CD4-positive, alpha-beta T cell treated with Interleukin-1 beta for 1 hour (primary cell): ENCODE measurements around the gene C8A.

ENCODE experiments used
- DNase-seq, 2 donors: peaks; one replicate each; pipeline ENCODE4 v3.0.0-alpha.2; 2020 to 2022

C8A gene

DNA sequence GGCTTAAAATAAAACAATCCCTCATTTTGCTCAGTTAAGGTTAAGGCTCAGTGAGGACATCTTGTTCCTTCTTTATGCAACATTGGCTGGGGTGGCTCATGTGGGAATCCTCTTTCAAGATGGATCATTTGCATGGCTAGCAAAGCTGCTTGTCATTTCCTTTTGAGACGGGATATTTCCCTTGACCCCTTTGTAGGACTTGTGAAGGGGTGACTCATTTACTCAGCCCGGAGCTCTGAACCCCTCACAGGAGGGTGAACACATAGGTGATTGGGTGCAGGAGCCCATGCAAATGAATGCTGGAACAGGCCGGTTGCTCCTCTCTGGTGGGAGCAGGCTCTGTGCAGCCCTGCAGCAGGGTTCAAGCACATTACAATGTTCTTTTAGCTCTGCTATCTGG is 15.8 kb upstream of the C8A start:
- DNase-seq, result no peak

DNA sequence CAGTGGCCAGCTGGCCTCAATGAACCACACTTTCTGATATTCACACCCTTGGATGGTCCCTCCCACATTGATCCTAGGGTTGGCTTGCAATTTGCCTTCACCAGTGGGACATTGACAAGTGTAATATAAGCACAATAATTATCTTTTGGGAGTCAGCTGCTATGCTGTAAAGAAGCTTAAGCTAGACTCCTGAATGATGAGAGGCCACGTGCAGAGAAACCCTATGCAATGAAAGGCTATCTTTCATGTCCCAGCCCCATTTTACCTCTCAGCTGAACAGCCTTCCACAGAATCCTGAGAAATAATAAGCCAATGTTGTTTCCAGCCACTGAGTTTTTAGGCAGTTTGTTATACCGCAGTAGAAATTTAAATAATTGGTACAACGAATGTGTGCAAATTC is 11.1 kb upstream of the C8A start:
- DNase-seq, result no peak

DNA sequence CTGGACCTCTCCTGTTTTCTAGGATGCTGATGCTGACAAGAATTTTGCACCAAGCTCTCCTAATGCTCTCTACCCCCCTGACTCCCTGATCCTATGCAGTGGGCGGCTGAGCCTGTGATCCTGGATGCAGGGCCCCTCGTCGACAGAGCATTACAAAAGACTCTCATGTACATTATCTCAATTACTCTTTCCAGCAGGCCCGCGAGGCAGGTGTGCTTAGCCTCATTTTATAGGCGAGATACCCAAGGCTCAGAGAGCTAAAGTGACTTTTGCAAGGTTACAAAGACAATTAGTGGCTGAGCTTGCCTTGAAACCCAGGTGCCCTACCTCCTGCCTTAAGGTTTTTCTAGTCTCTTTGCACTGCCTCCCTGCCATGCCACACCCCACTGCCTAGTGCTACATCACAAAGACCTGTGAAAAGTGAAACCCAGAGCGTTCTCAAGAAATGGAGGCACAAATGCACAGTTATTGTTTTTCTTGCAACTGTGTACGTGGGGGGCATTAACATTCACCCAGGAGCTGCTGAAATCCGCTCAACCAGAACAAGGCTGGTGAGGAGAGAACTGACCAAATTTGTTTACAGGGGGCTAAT is 10.0 kb upstream of the C8A start:
- no peak for DNase-seq

DNA sequence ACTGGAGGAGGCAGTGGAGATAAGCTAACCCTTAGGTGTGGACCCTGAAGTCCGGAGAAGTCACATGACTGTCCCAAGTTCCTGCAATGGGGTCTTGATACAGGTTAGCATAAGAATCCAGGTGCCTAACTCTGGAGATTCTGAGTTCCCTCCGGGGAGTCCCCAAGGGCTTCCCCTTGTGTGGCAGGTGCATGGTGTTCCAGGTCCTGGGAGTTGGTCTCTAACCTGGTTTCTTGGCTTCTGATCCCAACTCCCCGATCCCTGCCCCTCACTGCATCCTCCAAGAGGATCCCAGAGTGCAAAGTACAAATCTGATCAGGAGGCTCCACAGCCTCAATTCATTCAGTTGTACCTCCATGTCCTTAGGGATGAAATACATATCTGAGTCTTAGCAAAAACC is 9.3 kb upstream of the C8A start:
- no peak for DNase-seq

DNA sequence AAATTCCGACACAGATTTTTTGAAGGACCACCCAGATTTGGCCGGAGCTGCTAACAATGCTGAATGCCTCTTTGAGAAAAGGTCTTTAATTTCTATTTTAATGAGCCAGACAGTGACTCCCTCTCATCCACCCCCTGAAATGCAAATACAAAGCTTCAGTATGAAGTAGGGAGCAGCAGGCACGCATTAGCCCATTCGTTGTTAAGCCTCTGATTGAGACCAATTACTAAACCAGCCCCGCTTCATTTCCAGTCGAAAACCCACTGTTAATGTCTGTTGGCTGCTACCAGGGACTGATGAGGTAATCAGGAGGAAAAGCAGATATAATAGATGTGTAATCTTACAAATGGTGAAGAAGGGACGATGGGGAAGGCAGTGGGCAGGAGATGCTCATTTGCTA is 4.8 kb upstream of the C8A start:
- DNase-seq, result no peak

DNA sequence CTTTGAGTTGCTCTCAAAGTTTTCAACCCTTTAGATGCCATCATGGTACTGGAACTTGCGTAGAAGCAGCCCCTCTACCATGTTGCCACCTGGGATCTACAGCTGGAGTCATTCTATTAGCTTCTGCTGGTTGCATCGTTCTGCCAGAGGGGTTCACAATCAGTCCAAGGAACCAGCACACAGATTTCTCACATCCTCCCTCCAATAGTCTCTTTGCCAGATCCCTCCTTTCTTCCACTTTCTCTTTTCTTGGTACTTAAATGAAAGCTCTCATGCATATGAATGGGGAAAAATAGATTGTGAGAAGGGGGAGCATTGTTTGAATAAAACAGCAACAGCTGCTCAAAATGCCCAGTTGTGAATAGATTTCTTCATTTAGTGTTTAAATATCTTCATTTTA is 4.2 kb upstream of the C8A start:
- no peak for DNase-seq

DNA sequence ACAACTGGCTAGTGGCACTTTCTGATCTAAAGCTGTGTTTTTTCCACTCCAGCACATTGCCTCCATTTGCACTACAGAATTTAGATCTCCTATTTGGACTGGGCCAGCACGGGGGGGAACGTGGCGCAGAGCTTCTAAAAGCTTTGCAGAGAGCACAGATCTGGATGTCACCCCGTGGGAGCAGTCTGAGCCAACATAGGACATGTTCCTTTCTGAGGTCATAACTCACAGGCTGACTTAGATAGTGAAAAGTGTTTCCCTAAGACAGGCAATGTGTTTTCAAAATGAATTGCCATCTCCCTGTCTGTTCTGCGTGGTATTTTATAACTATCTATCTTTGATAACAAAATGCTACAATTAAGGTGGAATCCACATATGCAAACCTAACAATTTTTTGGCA is 3.7 kb upstream of the C8A start:
- no peak for DNase-seq

DNA sequence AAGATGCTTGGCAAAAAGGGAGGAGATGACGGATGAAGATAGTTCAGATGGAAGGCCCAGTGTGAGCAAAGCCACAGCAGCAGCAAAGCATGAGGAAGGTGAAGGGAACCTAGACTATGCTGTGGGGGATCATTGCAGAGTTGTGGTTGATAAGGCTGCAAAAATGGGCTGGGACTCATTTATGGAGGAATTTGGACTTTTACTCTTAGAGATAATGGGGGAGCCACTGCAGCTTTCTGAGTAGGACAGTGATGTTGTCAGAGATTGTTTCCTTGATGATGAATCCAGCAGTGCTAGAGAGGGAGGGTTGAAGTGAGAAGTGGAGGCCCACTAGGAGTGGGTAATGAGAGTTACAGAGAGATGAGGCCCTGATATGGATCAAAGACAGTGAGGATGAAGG is 2.1 kb upstream of the C8A start:
- DNase-seq, result no peak

DNA sequence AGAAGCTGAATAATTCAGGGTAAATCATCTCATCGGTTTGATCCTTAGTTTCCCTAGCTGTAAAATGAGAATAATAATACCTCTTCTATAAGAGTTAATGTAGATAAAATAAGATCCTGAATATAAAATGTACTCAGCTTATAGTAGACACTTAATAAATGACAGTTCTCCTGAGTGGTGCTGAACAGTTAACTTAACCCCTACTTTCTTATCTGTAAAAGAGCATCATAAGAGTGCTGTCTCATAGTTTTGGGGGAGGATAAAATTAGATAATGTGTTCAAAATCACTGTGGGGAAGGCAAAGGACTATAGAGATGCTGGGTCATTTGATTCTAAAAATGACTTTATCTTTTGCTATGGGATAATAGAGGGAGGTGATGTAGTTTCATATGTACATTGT is 593 bp downstream of the C8A start:
- DNase-seq, result no peak

DNA sequence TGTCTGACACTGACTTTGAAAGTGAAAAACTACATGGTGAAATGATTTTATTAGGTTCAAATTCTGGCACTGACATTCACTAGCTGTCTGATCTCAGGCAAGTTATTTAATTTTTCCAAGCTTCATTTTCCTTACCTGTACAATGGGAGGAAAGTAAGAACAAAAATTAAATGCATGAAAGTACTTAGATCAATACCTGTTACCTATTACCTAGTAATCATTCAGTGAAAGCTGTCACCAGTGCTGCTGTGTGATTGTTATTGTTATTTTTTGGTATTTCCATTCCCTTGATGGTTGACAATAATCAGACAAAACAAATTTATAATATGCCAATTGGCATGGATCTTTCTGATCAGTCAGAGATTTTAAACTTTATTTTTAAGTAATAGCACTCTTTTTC is 1.6 kb downstream of the C8A start:
- no peak for DNase-seq

DNA sequence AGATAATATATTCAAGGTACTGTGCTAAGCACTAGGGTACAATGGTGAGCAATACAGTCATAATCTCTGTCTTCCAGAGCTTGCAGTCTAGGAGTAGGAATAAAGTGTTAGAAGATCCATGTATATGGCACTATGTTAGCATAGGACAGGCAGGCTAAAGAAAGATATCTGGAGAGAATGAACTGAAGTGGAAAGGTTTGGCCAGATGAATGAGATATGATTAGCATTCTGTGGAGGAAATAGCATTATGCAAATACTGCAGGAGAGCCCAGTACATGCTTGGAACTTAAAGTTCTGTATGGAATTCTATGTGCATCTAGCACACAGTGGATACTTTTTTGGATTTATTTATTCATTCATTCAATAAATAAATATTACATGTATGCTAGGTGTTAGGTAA is 4.7 kb downstream of the C8A start:
- no peak for DNase-seq

DNA sequence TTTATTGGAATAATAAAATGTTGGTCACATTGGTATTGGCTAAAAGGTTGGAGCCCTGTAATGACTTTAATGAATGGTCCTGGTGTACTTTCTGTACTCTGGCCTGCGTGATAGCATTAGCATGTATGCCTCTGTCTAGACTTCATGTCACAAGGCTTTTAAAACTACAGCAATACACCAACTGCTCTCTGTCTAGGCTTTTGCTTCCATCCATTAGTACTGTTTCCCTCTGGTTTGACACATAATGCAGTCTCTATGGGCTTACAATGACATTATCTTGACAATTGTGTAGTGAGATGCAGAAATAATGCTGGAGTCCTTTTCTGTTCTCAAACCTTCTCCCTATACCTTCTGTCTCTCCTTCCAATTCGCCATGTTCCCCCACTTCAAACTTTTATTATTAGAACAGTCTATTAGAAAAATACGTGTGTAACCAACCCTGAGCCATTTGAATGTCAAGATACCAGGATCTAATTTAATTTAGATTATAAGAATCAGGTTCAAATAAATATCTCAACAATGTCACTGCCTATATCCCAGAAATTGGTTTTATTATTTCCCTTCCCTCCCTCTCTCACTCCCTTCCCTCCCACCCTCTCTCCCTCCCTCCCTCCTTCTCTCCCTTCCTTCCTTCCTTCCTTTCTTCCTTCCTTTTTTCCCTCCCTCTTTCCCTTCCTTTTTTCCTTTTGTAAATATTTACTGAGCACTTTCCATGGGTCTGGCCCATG is 8.8 kb downstream of the C8A start:
- no peak for DNase-seq

DNA sequence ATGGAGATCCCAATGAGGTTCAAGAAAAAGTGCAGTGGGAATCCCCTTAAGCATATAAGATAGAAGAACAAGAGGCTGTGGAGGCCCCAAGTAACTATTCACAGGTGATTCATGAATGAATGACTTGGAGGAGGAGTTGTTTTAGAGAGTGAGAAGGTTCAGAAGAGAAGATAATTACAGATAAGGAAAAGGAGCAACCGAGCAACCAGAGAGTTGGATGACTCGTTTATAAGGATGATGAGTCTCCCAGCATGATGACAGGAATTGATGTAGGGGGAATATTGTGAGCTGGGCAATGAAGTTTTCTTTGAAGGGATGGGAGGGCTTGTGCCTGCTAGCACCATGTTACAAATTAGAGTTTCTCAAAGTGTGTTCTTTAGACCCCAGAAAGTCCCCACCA is 9.8 kb downstream of the C8A start:
- DNase-seq, result no peak

DNA sequence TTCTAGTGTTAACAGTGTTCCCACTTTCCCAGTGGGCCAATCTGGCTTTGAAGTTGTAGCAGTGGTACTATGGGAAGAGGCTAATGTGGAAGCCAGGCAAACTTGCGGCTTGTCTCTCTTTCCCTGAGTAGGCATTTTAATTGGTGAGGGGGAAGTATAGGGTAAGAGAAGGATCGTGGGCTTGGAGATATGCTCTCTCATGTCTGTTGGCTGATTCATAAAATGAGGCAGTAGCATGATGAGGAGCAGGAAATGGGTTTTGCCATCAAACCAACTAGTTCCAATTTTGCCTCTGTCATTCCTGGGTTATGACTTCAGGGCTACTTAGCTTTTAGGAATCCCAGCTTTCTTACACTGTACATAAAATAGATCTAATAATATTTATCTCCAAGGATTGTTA is 12.1 kb downstream of the C8A start:
- DNase-seq, result no peak

DNA sequence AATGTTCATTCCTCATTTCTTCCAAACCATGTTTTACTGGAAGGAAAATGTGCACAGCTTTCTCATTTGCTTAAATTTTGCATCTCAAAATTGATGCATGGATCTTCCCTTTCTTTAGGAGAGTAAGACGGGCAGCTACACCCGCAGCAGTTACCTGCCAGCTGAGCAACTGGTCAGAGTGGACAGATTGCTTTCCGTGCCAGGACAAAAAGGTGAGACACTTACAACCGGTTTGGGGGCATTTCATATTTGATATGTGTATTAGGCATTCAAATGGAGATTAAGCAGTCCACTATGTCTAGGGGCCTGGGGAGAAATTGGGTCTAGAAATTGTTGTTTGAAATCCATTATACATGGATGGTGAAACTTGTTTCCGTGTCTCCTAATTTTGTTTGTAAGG is 12.9 kb downstream of the C8A start:
- DNase-seq, result no peak

DNA sequence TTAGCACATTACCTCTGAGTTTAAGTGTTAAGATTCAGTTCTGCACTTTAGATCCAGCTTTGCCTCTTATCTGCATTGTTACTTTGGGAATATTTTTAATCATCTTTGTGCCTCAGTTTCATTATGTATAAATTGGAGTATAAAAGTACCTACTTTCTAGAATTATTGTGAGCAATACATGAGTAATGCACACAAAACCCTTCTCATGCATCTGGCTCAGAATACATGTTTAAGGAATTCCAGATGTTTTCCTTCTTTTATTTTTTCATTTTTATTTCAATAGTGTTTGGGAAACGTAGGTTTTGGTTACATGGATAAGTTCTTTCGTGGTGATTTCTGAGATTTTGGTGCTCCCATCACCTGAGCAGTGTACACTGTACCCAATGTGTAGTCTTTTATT is 14.2 kb downstream of the C8A start:
- no peak for DNase-seq

DNA sequence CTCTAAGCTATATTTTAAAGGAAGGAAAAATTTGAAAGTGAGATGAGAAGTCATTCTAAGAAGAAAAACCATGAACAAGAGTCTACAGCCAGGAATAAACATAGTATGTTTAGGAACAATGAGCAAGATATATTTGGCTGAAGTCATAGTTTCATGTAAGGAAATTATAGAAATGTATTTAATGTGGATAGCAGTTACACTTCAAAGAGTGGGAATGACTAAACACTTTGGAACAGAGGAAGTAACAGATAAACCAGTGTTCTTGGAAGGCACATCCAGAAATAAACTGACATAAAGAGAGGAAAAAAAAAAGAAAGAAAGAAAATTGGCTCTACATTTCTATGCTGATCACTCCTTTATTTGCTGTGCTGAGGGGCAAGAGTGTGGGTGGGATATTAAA is 18.0 kb downstream of the C8A start:
- no peak for DNase-seq

DNA sequence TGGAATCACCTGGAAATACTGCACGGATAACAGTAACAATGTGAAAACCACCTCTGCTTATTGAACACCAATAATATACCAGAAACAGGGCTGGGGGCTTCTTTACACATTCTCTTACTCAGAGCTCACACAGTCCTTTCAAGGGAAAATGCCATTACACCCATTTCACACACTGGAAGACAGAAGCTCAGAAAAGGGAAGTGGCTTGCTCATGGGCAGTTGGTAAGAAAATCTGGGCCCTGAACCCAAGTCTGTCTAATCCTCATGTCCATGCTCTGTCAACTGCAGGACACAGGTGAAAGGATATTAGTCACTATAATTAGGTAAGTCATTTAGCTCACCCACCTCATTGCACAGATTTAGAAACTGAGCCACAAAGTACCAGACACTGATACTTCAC is 18.6 kb downstream of the C8A start:
- DNase-seq, result no peak

DNA sequence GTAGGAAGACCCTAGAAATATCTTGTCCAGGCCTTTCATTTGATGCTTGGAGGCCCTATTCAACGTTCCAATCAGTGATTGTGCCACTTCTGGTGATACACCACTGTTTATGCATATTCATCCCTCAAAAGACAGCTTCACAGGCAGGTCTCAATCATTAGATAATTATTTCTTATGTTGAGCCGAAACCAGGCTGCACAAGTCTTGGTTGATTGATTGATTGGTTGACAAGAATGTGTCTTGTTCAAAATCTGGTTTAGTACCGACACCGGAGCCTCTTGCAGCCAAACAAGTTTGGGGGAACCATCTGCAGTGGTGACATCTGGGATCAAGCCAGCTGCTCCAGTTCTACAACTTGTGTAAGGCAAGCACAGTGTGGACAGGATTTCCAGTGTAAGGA is 20.1 kb downstream of the C8A start:
- no peak for DNase-seq

DNA sequence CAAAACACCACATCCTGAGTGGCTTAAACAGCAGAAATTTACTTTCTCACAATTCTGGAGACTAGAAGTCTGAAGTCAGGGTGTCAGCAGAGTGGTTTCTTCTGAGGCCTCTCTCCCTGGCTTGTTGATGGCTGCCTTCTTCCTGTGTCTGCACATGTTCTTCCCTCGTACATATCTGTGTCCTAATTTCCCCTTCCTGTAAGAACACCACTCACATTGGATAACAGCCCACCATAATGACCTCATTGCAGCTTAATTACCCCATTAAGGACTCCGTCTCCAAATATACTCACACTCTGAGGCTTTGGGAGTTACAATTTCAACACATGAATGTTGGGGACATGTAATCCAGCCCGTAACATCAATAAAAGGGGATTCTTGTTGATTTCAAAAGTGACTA is 23.4 kb downstream of the C8A start:
- no peak for DNase-seq

DNA sequence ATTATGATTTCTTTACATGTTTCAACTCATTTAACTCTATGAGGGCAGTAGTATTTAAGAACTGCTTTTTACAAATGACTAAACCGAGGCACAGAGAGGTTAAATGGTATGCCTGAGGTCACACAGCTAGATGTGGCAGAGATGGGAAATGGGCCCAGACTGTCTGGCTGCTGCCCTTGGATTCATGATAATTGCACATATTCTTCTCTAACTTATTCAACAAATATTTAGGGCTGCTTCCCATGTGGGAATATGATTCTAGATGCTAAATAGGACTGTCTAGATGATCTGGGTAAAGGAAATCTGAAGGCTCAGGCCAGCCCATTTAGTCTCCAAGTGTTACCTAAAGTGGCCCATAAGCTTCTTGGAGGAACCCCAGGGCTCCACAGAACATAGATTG is 26.2 kb downstream of the C8A start:
- DNase-seq, result no peak

DNA sequence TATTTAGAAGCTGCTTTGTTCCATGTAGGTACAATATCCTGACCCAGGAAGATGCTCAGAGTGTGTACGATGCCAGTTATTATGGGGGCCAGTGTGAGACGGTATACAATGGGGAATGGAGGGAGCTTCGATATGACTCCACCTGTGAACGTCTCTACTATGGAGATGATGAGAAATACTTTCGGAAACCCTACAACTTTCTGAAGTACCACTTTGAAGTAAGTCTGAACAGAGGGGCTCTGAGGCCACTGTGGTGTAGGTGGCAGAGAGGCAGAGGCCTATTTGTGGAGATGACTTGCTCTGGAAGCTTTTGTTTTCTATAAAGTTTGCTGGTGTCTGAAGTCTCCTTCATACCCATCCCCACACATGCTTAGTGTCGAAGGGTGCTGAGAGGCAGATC is 26.8 kb downstream of the C8A start:
- DNase-seq, result no peak

DNA sequence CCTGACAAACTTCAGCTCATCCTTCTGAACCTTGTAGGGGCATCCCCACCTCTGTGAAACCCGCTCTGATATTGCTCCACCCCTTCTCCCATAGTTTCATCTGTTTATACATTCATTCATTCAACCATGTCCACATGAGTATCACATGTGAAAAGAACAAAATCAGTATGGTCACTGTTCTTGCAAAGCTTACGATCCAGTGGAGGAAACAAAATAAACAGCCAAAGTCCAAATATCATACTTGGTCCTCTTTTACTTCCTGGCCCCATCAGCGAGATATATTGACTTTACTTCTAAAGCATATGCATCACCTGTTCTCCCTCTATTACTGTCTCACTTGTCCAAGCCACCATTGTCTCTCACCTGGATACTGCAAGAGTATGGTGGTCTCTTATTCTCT is 35.6 kb downstream of the C8A start:
- DNase-seq, result no peak

DNA sequence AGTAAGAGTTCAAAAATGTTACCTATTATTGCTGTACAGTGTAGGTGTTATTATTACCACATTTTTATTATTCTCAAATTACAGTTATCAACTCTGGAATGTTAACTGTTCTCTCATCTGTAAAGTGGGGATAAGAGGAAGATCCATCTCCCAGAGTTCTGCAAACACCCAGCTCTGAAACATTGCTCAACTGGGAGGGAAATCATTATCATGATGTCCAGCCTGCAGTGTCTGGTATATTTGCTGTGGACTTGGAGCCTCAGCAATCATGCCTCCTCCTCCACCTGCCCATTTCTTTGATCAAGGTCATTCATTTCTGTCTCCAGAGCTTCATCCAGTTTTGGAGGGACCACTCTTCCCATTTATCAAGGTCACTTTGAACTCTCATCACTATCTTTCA is 39.4 kb downstream of the C8A start:
- DNase-seq, result no peak
